ENCODE measurements around the gene TSSK3.
"Not testable (repeated sequence)": the region's sequence is repeated elsewhere in the genome, so short reads cannot be mapped to it uniquely, and the experiment has no call there.

- not testable (repeated sequence) for TF ChIP-seq CTCF (IDR thresholded peaks at IDR 0.05 in 2 of 3, conservative IDR thresholded peaks at IDR 0.05 in 1 of 3; ENCODE audit: insufficient read depth in 2 of 3, low read depth in 1 of 3, low read length in 3 of 3); NFYB (IDR thresholded peaks at IDR 0.05; ENCODE audit: extremely low read depth, insufficient read length); ZNF76 (CRISPR knock-in tag; IDR thresholded peaks at IDR 0.05; ENCODE audit: borderline replicate concordance); MXI1 (IDR thresholded peaks at IDR 0.05; ENCODE audit: low read depth, low read length); ZNF143 (CRISPR knock-in tag; IDR thresholded peaks at IDR 0.05); E2F1 (CRISPR knock-in tag; IDR thresholded peaks at IDR 0.05); ZNF511 (CRISPR knock-in tag; IDR thresholded peaks at IDR 0.05)
- TF ChIP-seq, protein P1, sequence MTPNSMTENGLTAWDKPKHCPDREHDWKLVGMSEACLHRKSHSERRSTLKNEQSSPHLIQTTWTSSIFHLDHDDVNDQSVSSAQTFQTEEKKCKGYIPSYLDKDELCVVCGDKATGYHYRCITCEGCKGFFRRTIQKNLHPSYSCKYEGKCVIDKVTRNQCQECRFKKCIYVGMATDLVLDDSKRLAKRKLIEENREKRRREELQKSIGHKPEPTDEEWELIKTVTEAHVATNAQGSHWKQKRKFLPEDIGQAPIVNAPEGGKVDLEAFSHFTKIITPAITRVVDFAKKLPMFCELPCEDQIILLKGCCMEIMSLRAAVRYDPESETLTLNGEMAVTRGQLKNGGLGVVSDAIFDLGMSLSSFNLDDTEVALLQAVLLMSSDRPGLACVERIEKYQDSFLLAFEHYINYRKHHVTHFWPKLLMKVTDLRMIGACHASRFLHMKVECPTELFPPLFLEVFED (CRISPR knock-in tag; conservative IDR thresholded peaks at IDR 0.05): not testable (repeated sequence)
- 0 out of 2 replicates have a peak, but pooled peaks have one; percentile 18 for TF ChIP-seq POLR2A (conservative IDR thresholded peaks at IDR 0.05)
These were observed 6.6 kb upstream of the TSSK3 start for GRCh38 chr1:32355778-32356177.
